Measurements from ENCODE around the gene NMB.

DNA sequence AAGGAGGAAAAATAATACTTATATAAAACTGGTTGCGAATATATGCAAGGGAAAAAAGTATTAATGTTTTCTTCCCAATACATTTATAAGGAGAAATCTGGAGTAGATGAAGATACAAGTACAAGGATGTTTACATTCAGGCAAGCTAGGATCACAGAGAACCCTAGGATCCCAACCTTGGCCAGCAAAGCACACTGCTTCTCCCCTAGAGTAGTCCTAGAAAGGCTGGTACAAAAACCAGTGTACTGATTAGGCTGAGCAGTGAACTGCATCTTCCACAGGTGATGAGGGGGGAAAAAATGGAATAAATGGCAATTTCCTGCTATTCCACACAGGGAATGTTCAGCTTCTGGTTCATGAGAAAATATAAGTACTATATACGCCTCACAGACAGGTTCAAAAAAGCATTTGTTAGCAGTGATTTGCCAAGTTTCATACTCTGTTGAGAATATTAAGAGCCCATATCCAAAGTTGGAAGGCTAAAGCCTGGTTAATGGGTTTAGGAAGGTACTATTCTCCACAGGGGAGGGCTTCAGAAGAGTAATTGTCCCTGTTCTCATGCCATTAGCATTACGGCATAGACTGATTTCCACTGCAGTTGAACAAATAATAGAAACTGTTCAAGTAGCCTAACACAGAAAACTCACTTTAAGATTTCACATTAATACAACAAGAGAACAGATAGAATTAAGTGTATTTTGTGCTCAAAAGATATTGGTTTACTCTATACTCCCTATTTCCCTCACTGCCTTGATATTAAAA is 10.4 kb upstream of the NMB start:
- TF ChIP-seq POLR2A (IDR thresholded peaks at IDR 0.05; ENCODE audit: low read depth, low read length) (no peak), TAF1 (IDR thresholded peaks at IDR 0.05; ENCODE audit: borderline replicate concordance, low read depth, low read length) (no peak)
